NCI-H1105 (cell line): ENCODE measurements around the gene PPP2R5B.
A peak's percentile ranks its signal among the peaks of the same experiment; 100 is the strongest.

Source experiments
- DNase-seq: peaks from one replicate; lab custom pipeline; 2025; lab: John Stamatoyannopoulos, UW

PPP2R5B gene

GRCh38 chr11:64908766-64909165 lies 15.7 kb upstream of the PPP2R5B start:
- DNase-seq = no peak

- DNase-seq = no peak
These were observed 14.7 kb upstream of the PPP2R5B start for GRCh38 chr11:64909653-64910343.

GRCh38 chr11:64910451-64911093 lies 13.9 kb upstream of the PPP2R5B start:
- DNase-seq = no peak

- DNase-seq = no peak
These were observed 13.3 kb upstream of the PPP2R5B start for GRCh38 chr11:64911142-64911541.

GRCh38 chr11:64911689-64912088 lies 12.8 kb upstream of the PPP2R5B start:
- DNase-seq = no peak

- no peak for DNase-seq
These were observed 11.2 kb upstream of the PPP2R5B start for GRCh38 chr11:64913171-64913727.

GRCh38 chr11:64914123-64914522 lies 10.4 kb upstream of the PPP2R5B start:
- no peak for DNase-seq

- DNase-seq = no peak
These were observed 9.1 kb upstream of the PPP2R5B start for GRCh38 chr11:64915376-64915887.

- no peak for DNase-seq
These were observed 8.3 kb upstream of the PPP2R5B start for GRCh38 chr11:64916040-64916774.

- peak; percentile 99 for DNase-seq
These were observed 7.5 kb upstream of the PPP2R5B start, which contains the start of gene ATG2A for GRCh38 chr11:64916775-64917662. TSS of gene ATG2A (minus strand) at chr11:64917209. CDS start at chr11:64917135, 74 bp downstream.

- DNase-seq = no peak
These were observed 6.9 kb upstream of the PPP2R5B start for GRCh38 chr11:64917663-64917995.

GRCh38 chr11:64918017-64918416 lies 6.5 kb upstream of the PPP2R5B start:
- DNase-seq = no peak

GRCh38 chr11:64919627-64920026 lies 4.9 kb upstream of the PPP2R5B start:
- DNase-seq = no peak

- no peak for DNase-seq
These were observed 4.4 kb upstream of the PPP2R5B start for GRCh38 chr11:64920124-64920523.

GRCh38 chr11:64921384-64921783 lies 3.1 kb upstream of the PPP2R5B start:
- no peak for DNase-seq

GRCh38 chr11:64923151-64923661 lies 1.3 kb upstream of the PPP2R5B start:
- DNase-seq = no peak

- no peak for DNase-seq
These were observed 408 bp downstream of the PPP2R5B start for GRCh38 chr11:64924910-64925284.

GRCh38 chr11:64925536-64926436 lies 1.3 kb downstream of the PPP2R5B start:
- DNase-seq = no peak

- DNase-seq = no peak
These were observed 2.2 kb downstream of the PPP2R5B start for GRCh38 chr11:64926689-64927088.

- DNase-seq = no peak
These were observed 4.5 kb downstream of the PPP2R5B start for GRCh38 chr11:64928957-64929356.
